Stimulated activated CD4-positive, alpha-beta T cell treated with anti-CD3 and anti-CD28 coated beads, Interleukin-2, amount 100 ng/mL, for 4 hours (primary cell): Measurements from ENCODE around the gene SOD1.
"Not testable (repeated sequence)": the region's sequence is repeated elsewhere in the genome, so short reads cannot be mapped to it uniquely, and the experiment has no call there.

Experiments used
- DNase-seq: peaks from one replicate; pipeline ENCODE4 v3.0.0-alpha.2; 2020; ENCODE audit warnings: low read depth

The SOD1 gene

GRCh38 chr21:31654821-31655580 lies 4.5 kb upstream of the SOD1 start:
- DNase-seq: not testable (repeated sequence)

- no peak for DNase-seq
Measured at GRCh38 chr21:31656199-31657095, 3.0 kb upstream of the SOD1 start.

GRCh38 chr21:31658053-31658452 lies 1.4 kb upstream of the SOD1 start:
- DNase-seq: no peak

- DNase-seq: no peak
Measured at GRCh38 chr21:31659286-31659535, 282 bp upstream of the SOD1 start.

- DNase-seq: no peak
Measured at GRCh38 chr21:31660259-31660565, 719 bp downstream of the SOD1 start.

GRCh38 chr21:31660591-31660990 lies 1.1 kb downstream of the SOD1 start:
- DNase-seq: no peak

GRCh38 chr21:31663584-31664249 lies 4.2 kb downstream of the SOD1 start:
- no peak for DNase-seq

GRCh38 chr21:31665397-31665796 lies 5.9 kb downstream of the SOD1 start:
- DNase-seq: peak; percentile 15

GRCh38 chr21:31665869-31666268 lies 6.4 kb downstream of the SOD1 start:
- DNase-seq: not testable (repeated sequence)

GRCh38 chr21:31666445-31667010 lies 7.0 kb downstream of the SOD1 start:
- DNase-seq: no peak

- DNase-seq: no peak
Measured at GRCh38 chr21:31667132-31667531, 7.6 kb downstream of the SOD1 start.

- DNase-seq: no peak
Measured at GRCh38 chr21:31667639-31668038, 8.1 kb downstream of the SOD1 start.

GRCh38 chr21:31668651-31669491 lies 9.4 kb downstream of the SOD1 start:
- DNase-seq: no peak

GRCh38 chr21:31670070-31670469 lies 10.6 kb downstream of the SOD1 start:
- no peak for DNase-seq

- no peak for DNase-seq
Measured at GRCh38 chr21:31671146-31671716, 11.7 kb downstream of the SOD1 start.

GRCh38 chr21:31671931-31672330 lies 12.4 kb downstream of the SOD1 start:
- DNase-seq: no peak

GRCh38 chr21:31673321-31673912 lies 13.9 kb downstream of the SOD1 start:
- DNase-seq: no peak

GRCh38 chr21:31675318-31675717 lies 15.8 kb downstream of the SOD1 start:
- no peak for DNase-seq

GRCh38 chr21:31675960-31676359 lies 16.5 kb downstream of the SOD1 start:
- DNase-seq: no peak

GRCh38 chr21:31677047-31677446 lies 17.6 kb downstream of the SOD1 start:
- DNase-seq: no peak

- no peak for DNase-seq
Measured at GRCh38 chr21:31678478-31678877, 19.0 kb downstream of the SOD1 start.
